HFF-Myc (cell line): Measurements from ENCODE around the gene USP6NL.

ENCODE experiments used
- DNase-seq: peaks from one replicate; pipeline ENCODE4 v3.0.0-alpha.2; 2011; ENCODE audit warnings: low read depth; ENCODE audit errors: extremely low read depth
- H3K4me3 ChIP-seq: replicated peaks from 2 replicates; pipeline ENCODE4 v1.5.1; 2011; ENCODE audit warnings: low read depth, mild to moderate bottlenecking, control low read depth, low read length
- CTCF ChIP-seq: IDR thresholded peaks from 2 replicates; pipeline ENCODE4 v1.5.1; 2012; ENCODE audit warnings: mild to moderate bottlenecking, low read depth, low read length, control low read depth; ENCODE audit errors: missing control alignments

The USP6NL gene

GRCh38 chr10:11446864-11447263 is 164.6 kb downstream of the USP6NL start:
- no peak for DNase-seq
- no peak overlapping the region for H3K4me3 ChIP-seq
- TF ChIP-seq CTCF = no peak

- DNase-seq = no peak
- H3K4me3 ChIP-seq = no peak overlapping the region
- no peak for TF ChIP-seq CTCF
Observed at GRCh38 chr10:11446133-11446532, 165.3 kb downstream of the USP6NL start.

DNA sequence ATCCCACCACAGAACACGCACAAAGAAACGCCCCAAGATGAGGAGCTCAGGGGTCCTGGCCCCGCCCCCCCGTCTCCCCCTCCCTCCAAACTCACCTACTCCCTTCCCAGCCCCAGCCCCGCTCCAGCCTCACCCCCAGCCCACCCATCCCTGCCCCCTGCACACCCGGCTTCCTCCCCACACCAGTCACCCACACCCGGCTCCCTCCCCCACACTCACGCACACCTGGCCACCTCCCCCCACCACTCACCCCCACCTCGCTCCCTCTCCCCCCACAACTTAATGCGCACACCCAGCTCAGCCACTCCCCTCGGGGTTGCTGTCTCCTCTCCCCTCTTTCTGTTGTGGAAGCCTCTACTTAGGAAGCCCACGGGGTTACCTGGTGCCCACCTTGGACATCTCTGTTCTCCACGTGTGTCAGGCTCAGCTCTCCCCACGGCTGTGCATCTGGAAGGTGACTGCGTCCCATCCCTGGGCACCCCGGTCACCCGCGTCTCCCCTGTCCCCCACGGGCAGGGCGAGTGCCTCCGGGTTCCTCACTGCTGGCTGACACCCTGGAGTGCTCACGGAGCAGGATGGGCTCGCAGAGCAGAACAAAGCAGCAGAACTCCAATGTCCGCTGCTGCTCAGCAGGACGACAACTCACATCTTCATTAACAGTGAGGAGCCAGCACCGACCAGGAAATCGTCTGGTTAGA is 166.8 kb downstream of the USP6NL start:
- no peak for DNase-seq
- no peak for TF ChIP-seq CTCF
- H3K4me3 ChIP-seq = no peak overlapping the region

- no peak overlapping the region for H3K4me3 ChIP-seq
- DNase-seq = no peak
- TF ChIP-seq CTCF = no peak
Observed at GRCh38 chr10:11444155-11444530, 167.3 kb downstream of the USP6NL start.

- no peak for TF ChIP-seq CTCF
- DNase-seq = no peak
- no peak overlapping the region for H3K4me3 ChIP-seq
Observed at GRCh38 chr10:11443468-11444154, 167.8 kb downstream of the USP6NL start.

GRCh38 chr10:11442001-11442773 is 169.3 kb downstream of the USP6NL start:
- no peak for DNase-seq
- TF ChIP-seq CTCF = no peak
- H3K4me3 ChIP-seq = no peak overlapping the region
